NCI-H1694 treated with DMSO at 0.1 percent for 48 hours (cell line): Measurements from ENCODE around the gene ANKS6.

Experiments
- DNase-seq: peaks from one replicate; lab custom pipeline; 2025; lab: John Stamatoyannopoulos, UW

The ANKS6 gene

DNA sequence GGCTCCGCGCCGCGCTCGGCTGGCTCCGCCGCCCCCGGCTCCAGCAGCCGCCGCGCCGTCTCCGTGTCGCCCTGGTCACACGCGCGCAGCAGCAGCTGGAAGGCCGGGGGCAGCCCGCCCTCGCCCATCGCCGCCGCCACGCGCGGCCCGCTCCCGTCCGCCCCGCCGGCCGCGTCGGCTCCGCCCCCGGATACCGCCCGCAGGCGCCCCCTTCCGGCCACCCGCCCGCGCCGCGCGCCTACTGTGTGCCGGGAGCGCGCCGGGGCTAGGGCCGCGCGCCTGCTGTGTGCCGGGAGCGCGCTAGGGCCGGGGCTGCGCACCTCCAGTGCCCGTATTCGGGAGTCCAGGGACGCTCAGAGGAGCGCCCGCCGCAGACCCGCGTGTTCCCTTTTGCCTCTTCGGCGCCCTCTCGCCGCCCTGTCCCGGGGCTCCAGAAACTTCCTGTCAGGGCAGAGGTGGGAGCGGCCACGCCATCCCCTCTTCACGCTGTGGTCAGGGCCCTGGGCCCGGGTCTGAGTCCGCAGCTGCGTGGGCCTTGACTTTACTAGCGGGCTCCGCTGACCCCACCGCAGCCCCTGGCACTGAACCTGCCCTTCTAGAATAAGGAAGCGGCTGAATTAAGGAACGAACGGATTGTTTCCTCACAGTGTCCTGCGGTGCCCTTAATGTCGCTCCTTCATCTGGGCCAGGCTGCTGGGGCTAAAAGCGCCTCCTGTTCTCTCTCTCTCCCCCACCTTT is at the start of gene ANKS6:
ANKS6 (minus strand) TSS at position 192 of the 738 bp plus-strand sequence; CDS start at position 128, 64 bp downstream.
- DNase-seq: peak; percentile 31

DNA sequence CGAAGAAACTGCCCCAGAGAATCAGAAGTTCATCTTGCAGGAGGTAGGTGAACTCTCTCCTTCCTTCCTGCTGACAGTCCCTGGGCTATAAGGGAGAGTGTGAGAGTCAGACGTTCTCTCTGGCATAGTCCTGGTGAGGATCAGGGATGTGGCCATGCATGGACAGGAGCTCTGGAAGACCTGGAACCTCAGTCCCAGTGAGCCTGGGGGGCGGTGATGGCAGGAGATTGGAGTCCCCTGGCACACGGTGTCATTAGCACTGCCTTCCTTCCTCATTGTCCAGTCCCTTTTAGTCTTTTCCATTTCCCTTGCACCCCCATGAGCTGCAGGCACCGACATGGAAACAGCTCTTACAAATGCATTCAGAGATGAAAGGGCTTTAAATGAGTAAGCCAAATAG is 49.7 kb upstream of the ANKS6 start:
- DNase-seq: no peak

DNA sequence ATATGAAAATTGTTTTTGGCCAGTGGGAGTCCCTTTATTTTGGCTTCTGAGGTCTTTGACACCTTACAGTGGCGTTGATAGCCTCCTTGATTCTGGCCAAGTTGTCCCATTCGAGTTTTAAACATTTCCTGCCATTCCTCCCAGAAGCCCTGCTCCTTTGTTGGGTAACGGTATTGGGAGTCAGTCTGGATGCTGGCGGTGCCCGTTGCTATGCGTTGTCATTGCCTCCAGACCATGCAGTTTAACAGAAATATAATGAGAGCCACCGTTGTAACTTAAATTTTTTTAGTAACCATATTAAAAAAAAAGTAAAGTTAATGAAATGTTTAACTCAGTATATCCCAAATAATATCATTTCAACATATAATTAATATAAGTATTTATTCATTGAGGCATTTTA is 46.2 kb upstream of the ANKS6 start:
- no peak for DNase-seq

DNA sequence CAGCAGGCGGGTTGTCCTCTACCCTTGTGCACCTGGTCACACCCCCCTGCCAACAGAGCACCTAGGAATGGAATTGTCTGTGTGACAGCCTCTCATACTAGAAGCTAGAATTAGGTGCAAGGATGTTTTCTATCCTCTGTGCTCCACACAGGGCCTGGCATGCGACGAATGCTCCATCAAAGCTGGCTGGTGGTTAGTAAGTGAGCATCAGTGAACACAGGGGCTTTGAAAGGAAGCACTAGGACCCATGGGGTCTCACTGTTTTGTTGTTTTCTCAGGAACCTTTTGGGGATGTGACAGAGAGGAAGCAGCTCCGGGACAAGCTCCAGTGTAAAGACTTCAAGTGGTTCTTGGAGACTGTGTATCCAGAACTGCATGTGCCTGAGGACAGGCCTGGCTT is 43.4 kb upstream of the ANKS6 start:
- DNase-seq: no peak

DNA sequence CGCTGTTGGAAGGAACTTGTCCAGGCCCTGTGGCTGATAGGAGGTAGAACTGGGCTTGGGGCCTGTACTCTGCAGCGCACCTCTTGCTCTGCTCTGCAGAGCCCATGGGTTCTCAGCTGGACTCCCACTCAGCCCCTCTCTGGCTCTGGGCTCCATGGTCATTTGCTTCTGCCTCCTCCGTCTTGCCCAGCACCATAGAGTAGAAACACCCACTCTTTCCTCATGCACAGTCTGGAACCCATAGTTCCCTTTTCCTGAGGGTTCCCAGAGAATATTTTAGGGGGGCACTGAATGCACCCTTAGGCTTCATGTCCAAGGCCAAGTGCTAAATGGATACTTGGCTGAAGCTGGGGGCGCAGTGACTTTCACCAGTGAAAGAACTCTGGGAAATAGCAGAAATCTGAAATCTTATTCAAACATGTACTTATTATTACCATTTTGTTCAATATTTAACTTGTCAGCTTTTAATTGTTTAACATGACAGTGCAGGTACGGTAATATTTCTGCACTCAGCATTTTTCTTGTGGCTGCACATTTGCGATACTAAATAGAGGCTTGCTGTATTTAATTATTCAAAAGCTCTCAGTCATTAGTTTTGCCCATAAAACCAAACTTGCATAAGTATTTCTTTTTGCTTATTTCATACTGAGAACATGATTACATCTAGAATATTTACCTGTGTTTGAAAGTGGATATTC is 42.7 kb upstream of the ANKS6 start:
- no peak for DNase-seq

DNA sequence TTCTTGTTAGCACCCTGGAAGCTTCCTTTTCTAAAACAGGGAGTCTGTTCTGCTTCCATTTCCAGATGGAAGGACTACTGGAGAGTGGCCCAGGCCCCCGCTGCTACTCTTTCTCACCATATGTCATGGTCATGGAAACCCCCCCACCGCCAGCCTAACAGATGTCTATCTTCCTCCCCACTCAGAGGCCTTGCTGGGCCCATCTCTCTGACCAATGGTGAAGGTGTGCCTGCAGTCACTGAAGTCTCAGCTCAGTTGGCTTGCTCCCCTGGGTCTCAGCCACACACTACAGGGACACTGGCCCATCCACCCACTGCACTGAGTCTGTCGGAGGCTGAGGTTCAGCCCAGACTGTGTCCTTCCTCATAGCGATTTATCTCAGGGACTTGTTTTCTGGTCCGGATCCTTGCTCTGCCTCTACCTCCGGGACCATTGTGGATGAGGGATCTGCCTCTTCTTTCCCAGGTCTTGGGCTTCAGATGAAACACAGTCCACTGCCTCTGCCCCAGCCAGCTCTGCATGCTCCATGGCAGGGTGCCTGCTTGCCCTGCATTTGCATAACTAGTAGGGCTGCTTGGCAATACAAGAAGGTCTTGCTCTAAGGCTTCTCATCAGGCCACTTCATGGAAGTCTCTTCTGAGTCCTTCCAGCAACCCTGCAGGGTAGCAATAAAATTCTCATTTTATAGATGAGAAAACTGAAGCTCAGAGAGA is 42.0 kb upstream of the ANKS6 start:
- DNase-seq: no peak

DNA sequence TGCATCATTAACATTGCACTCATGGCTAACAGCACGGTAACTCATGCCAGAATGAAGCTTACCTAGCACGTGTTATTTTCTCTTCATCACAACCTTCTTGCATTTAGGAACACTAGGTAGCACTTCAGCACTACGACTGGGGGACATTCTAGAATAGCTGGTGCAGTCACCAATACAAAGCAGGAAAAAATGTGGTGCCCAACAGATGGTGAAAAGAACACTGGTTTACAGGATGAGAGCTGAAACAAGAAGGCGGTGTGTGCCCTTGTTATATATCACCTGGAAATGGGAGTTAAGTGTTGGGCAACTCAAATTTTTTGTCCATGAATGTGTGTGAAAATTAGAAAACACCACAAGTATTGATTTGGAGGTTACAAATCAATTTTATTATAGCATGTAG is 41.2 kb upstream of the ANKS6 start:
- no peak for DNase-seq

DNA sequence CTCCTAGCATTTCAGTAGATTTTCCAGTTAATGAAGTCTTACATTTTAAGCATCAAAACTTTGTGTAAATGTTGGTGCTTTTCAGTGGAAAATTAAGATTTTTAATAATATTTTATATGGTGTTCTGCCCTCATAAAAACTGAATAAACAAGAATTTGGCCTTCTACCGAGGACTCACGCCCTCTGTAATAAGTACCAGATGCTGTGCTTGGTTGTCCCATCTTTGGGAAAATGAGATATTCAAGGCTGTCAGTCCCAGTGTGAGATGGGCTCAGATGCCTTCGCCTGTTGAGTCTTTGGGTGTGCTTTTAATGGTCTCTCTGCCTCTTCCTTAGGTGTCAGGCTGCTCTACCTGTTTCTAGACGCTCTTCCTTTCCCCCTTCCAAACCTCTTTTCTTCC is 39.9 kb upstream of the ANKS6 start:
- DNase-seq: no peak

DNA sequence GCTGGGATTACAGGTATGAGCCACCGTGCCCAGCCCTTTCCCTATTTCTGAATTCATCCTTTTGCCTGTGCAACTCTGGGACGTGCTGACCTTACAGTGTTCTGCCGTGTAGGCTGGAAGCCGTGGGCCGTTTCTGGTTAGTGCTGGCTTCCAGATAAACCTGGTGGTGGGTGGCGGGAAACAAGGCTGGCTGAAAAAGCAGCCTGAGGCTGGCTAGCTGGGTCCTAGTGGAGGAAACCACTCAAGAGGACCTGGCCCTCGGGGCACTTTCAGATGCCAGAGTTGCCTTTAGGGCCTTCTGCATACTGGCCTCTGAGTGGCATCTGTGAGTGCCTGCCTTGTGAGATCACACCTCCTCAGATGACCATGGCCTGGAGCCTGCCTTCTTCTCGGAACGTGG is 38.0 kb upstream of the ANKS6 start:
- no peak for DNase-seq

DNA sequence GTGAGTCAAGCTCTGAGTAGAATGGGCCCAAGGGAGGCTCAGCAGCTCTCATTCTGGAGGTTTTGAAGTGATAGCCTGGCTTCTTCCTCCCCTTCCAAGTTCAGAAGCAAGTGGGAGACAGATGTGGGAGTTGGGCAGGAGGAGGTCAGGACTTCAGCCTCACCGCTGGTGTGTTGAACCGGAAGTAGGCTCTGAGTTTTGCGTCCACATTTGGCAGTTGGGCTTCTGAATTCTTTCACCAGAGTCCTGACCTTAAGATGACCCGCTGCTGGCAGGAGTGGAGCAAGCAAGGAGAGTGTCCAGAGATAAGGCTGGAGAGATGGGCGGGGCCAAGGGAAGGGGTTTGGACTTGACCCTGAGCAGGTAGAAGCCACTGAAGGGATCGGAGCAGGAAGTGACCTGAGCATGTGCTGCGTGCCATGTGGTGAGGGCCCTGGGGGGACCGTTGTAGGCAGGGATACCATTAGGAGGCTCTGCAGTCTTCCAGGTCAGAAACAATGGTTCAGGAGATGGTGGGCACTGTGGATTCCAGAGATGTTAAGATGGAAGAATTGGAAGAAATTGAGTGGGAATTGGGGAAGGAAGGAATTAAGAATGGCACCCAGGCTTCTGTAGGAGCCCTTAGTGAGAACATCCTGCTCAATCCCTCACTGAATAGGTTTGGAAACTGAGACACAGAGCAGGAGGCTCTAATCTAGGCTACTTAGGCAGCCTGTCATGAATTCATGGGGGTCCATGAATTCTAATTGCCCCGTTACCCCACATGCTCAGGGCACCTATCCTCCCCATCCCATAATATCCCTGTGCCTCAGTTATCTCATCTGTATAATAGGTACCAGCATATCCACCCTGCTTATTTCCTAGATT is 37.0 kb upstream of the ANKS6 start:
- no peak for DNase-seq

DNA sequence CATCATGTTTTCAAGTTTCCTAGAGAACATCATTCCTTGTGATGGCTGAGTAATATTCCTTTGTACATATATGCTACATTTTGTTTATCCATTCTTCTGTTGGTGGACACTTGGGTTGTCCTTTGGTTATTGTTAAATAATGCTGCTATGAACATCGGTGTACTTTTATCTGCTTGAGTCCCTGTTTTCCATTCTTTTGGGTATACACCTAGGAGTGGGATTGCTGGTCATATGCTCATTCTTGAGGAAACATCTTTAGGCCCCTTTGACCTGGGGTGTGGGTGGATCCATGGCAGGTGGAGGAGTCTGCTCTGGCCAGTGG is 36.4 kb upstream of the ANKS6 start:
- DNase-seq: no peak

DNA sequence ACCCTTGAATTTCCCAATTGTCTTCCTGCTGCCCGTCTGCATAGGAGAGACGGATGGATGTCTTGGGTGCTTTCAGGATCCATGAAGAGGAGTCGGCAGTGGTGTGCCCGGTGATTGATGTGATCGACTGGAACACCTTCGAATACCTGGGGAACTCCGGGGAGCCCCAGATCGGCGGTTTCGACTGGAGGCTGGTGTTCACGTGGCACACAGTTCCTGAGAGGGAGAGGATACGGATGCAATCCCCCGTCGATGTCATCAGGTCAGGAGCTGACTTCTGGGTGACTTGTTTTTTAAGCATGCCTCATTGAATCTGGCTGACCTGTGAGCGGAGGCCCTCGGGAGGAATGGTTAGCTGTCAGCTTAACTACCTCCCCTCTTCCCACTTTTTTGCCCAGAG is 35.3 kb upstream of the ANKS6 start:
- DNase-seq: no peak

DNA sequence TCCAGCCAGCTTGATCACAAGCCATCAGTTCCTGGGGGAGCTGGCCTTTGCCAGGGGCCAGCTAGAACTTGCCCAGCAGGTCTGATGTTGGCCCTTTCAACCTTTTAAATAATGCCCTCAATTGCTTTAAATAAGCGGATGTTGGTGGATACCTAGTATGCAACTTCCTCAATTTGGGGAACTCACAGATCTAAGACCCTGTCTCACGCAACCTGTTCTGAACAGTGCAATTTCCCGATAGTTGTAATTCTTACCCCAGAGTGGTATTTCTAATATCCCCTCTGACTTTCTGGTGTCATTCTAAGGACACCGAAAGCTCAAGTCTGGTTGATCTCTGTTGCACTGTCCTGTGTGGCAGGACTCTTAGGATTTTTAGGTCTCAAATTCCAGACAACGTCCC is 34.2 kb upstream of the ANKS6 start:
- no peak for DNase-seq

DNA sequence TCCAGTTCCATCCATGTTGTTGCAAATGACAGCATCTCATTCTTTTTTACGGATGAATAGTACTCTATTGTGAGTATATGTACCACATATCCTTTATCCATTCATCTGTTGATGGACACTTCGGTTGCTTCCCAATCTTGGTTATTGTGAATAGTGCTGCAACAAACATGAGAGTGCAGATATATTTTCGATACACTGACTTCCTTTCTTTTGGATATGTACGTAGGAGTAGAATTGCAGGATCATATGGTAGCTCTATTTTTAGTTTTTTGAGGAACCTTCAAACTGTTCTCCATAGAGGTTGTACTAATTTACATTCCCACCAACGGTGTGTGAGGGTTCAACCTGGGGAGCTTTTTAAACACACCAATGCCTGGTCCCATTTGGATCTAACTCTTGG is 33.4 kb upstream of the ANKS6 start:
- no peak for DNase-seq

DNA sequence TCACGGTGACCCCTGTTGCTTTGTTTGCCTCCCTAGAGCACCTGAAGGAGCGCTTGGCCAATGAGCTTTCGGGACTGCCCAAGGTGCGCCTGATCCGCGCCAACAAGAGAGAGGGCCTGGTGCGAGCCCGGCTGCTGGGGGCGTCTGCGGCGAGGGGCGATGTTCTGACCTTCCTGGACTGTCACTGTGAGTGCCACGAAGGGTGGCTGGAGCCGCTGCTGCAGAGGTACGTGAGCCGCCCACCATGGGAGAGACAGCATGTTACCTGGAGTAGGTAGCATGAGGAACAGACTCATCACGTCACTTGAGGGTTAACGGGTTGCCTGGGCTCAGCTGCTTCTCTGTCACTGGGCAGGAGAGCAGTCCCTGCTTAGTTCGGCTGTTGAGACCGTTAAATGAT is 30.4 kb upstream of the ANKS6 start:
- DNase-seq: no peak

DNA sequence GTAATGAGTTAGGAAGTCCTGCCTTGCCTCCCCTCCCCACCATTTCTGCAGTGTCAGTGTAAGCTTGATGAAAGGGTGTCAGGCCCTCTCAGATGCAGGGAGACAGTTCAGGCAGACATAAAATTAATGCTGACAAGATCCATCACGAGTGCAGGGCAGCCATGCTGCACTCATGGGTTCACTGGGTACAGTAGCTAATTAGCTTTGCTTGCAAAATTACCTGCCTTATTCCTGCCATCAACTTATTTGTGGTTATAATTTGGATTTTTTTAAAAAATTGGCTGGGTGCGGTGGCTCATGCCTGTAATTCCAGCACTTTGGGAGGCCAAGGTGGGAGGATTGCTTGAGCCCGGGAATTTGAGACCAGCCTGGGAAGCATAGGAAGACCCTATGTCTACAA is 29.1 kb upstream of the ANKS6 start:
- DNase-seq: no peak

DNA sequence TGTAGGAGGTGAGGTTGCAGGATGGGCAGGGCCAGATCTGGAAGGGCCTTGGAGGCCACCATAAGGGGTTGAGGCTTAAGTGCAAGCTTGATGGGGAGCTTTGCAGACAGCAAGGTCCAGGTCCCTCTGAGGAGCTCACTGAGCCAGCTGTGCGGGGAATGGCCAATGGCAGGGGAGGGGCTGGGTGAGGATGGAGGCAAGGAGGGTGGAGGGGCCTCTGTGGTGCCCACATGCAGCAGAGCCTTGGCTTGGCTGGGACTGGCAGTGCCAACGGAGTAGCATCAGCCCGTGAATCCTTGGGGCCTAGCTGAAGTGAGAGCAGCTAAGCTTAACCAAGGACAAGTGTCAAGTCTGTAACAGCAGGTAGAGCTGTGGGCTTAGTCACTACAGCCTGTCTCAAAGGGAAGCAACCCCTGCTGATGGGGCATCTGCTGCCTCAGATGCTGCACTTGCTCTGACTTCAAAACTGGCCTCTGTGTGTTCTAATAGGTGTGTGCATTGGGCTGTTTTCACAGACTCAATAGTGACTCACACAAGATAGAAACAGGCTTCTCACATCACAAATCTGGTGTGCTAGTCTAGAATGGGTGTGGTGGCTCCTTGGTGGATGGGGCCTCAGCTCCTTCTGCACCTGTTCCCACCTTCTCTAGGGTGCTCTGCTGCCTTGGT is 27.4 kb upstream of the ANKS6 start:
- DNase-seq: no peak

DNA sequence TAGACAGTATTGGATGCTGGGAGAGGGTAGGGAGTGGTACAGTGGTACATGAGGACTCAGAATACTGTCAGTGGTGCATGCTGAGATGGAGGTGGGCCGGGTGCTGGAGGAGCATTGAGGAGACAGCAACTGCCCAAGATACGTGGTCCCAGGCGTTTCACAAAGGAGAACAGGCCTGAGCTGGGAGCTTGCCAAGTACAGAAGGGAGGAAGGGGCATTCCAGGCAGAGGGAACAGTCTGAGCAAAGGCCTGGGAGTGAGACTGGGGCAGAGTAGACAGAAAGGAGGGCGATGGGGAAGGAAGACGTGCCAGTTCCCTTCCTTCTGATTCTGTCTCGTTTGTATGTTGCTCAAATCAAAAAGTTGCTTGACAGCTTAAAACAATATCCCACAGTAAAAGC is 26.3 kb upstream of the ANKS6 start:
- DNase-seq: no peak

DNA sequence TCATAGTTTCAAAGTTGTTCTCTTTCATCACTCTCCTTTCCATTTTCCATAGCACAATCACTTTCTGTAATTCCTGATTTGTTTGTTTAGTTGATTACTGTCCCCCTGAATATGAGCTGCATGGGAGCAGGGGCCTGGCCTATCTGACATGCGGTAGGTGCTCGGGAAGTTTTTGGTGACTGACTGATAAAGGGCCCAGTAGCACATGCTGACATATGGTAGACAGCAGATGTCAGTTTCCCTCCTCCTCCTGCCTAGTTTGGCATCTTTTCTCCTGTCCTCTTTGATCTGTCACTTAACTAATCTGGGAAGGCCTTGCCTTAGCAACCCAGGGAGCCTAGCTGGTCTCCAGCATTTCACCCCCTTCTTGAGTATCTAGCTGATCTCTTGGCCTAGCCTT is 25.5 kb upstream of the ANKS6 start:
- no peak for DNase-seq

DNA sequence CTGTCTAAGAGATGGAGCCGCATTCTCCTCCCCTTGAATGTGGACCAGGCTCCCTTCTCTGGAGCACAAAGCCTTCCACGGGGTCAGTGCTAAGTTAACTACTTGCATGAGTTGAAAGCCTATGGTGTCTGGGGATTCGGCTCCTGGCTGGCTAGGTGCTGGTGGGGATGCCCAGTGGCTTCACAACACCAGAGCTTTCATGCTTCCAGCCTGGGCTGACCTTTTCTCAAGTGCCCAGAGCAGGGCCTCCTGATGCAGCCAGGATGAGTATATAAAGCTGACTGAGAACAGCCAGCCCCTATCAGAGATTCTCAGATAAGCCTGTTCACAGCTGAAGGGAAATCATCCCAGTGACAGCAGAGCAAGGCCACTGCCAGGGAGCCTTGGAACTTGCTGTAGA is 22.9 kb upstream of the ANKS6 start:
- no peak for DNase-seq

DNA sequence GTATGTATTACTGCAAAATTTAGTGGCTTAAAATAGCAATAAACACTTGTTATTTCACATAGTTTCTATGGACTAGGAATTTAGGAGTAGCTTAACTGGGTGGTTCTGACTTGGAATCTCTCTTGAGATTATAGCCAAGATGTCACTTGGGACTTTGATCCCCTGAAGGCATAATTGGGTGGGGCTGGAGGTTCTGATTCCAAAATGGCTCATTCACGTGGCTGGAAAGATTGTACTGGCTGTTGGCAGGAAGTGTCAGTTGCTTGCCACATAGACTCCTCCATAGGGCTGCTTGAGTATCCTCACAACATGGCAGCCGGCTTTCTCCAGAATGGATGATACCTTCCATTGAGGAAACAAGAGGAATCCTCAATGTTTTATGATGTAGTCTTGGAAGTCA is 22.4 kb upstream of the ANKS6 start:
- DNase-seq: no peak

DNA sequence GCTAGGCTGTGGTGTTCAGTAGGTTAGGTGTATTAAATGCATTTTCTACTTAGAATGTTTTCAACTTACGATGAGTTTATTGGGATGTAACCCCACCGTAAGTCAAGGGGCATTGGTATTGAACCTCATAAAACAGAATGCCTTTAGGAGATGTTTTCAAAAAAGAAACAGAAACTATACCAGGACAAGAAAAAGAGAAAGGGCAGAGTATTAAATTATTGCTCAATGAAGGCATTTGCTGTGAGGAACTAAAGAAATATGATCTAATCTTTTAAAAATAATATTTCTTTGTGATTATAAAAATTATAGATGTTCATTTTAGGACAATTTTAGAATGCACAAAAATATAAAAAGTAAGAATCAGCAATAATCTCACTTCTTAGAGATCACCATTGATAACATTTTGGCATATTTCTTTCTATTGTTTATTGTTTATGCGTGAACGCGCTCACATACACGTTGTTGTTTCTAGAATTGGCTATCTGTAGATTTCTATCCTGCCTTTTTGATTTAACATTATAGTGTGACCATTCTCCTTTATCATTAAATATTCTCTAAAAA is 19.1 kb upstream of the ANKS6 start:
- DNase-seq: no peak
